GM18873 (cell line): ENCODE data around the gene UBAP1.
"Not testable (repeated sequence)": the region's sequence is repeated elsewhere in the genome, so short reads cannot be mapped to it uniquely, and the experiment has no call there.

Experiments
- ATAC-seq: cut with Tn5 transposase; IDR thresholded peaks from one replicate; pipeline ENCODE4 v1.9.1; 2021; ENCODE audit warnings: mild to moderate bottlenecking, moderate library complexity, moderate number of reproducible peaks; ENCODE audit not compliant: unreplicated experiment, low FRiP score

The UBAP1 gene

DNA sequence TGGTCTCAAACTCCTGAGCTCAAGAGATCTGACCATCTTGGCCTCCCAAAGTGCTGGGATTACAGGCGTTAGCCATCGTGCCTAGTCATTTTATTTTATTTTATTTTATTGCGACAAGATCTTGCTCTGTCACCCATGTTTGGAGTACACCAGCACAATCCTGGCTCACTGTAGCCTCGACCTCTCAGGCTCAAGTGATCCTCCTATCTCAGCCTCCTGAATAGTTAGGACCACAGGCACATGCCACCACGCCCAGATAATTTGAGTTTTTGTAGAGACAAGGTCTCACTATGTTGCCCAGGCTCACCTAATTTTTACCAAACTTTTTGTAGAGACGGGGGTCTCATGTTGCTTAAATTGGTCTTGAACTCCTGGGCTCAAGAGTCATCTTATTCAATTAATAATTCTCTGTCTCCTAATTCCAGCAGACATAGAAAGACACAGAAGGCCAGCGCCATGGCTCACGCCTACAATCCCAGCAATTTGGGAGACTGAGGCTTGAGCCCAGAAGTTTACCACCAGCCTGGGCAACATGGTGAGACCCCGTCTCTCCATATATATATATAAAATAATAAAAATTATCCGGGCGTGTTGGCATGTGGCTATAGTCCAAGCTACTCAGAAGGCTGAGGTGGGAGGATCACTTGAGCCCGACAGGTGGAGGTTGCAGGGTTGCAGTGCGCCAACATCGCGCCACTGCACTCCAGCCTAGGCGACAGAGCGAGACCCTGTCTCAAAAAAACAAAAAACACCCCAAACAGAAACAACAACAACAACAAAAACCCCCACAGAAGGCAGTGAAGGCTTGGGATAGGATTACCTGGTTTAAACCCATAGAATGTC lies 1.0 kb upstream of the UBAP1 start:
- ATAC-seq = no peak

- ATAC-seq = no peak
These were observed 632 bp downstream of the UBAP1 start for GRCh38 chr9:34179213-34180136.

DNA sequence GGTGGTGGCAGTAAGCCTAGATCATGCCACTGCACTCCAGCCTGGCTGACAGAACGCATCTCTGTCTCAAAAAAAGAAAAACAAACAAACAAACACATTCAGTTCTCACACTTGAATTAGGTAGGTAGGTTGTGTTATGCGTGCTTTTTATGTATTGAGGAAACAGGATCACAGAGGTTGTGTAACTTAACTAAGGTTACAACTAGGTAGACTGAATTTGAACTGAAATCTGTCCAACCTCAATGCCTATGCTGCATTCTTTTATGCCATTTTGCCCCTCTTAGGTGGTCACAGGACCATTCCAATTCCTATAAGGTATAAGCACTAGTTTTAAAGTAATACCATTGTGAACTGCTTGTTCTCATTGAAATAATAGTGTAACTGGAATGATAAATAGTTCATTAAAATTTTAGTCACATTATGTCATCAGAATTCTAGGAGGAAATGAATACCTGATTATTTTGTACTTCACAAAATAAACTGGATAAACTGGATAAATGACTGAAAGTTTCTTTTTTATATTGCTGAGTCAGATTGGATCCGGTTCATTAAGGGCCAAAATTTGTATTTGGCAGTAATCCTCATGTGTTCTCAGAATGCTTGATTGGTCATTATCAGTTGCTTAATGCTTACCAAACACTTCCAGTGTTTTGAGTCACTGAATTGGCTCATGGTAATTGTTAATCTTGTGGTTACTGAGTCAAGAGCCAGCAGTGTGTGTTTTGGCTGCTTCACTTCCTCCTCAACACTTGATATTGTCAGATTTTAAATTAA lies 7.1 kb downstream of the UBAP1 start:
- no peak for ATAC-seq

DNA sequence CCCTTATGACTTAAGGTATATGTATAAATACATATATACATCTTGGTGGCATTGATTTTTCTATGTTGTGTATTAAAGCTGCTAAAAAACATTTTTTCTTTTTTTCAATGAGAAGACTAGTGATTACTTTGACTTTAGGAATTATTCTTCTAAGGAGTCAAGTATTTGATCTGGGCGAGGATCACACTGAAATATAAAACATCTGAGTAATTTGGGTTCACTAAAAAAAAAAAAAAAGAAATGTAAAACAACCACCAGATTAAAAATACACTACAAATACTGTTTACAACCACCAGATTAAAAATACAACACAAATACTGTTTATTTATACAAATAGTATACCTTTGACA lies 9.0 kb downstream of the UBAP1 start:
- ATAC-seq = no peak

DNA sequence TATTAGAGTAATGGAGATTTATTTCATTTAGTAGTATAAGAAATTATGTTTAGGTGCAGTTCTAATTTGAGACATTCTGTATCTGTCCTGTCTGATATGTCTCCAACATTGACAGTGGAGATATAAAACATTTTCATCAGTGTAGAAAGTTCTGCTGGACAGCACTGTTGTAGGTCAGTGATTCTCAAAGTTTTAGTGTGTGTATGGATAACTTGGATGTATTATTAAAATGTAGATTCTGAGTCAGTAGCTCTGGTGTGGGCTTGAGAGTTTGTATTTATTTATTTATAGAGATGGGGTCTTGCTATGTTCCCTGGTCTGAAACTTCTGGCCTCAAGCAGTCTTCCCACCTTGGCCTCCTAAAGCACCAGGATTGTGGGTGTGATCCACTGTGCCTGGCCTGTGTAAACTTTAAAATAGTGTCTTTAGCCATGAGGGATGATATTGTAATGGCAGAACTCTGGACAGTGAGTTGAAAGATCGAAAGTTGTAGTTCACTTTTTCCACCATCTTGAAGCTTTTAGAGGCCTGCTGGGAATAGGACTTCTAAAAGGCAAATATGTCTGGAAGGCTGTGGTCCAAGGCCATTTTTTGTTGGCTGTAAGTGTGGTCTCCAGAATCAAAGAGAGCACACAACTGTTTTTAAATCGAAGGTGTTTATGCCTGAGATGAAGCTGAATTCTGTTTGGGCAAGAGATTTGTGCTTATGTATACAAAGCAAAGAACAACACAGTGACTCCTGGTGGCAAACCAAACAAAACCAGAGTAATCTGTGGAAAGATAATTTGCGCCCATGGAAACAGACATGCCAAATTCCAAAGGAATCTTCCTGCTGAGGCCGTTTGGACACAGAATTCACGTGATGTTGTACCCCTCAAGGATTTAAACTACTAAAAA lies 12.4 kb downstream of the UBAP1 start:
- ATAC-seq = no peak

DNA sequence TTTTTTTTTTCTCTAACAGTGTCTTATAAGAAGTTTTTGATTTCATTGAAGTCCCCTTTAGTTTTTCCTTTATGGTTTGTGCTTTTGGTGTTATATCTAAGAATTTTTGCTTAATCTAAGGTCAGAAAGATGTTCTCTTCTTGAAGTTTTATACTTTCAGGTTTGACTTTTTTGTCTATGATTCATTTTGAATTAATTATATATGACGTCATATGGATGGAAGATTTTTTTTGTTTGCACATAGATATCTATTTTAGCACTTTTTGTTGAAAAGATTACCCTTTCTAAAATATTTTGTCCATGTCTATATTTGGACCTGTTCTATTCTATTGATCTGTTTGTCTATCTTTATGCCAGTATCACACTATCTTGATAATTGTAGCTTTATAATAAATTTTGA lies 16.3 kb downstream of the UBAP1 start:
- no peak for ATAC-seq

DNA sequence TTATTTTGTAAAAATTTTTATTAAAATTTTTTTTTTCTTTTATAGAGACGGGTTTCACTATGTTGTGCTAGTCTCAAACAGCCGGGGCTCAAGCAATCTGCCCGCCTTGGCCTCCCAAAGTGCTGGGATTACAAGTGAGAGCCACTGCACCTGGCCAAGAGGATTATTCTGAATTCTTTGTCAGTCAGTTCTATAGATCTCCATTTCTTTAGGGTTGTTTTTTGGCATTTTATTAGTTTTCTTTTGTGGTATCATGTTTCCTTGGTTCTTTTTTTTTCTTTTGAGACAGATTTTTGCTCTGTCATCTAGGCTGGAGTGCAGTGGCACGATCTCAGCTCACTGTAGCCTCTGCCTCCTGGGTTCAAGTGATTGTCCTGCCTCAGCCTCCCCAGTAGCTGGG lies 18.4 kb downstream of the UBAP1 start:
- ATAC-seq = not testable (repeated sequence)

DNA sequence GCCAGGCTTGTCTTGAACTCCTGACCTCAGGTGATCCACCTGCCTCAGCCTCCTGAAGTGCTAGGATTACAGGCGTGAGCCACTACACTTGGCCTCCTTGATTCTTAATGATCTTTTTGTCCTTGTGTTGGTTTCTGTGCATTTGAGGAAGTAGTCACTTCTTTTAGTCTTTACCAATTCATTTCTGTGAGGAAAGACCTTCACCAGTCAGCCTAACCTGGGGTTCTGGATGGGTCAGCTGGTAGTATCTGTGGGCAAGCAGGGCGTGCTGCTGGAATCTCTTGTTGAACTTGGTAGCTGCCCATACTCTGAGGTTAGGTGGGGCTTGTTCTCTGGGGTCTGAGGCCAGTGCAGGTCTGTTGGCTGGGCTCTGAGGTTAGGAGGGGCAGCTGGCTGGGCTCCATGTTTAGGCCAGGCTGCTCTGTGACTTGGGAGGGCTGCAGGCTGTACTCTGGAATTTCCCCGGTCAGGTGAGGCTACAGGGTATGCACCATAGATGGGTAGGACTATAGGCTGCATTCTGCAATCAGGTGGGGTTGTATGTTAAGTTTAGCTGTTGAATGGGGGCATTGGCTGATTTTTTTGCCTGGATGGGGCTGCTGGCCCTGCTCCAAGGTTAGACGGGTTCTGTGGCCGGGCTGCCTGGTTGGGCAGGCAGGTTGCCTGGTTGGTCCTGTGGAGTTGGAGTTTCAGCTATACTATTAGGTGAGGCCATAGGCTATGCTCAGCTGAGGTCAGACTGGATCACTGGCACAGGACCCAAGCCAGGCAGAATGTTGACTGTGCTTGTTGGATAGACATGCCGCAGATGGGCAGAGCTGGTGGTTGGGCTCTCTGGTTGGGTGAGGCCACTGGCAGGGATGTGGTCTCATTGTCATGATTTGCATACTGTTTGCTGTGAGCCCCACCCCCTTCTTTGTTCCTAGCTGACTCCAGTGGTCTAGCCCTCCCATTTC lies 19.2 kb downstream of the UBAP1 start:
- ATAC-seq = no peak

GRCh38 chr9:34200092-34200491 lies 21.2 kb downstream of the UBAP1 start:
- no peak for ATAC-seq

DNA sequence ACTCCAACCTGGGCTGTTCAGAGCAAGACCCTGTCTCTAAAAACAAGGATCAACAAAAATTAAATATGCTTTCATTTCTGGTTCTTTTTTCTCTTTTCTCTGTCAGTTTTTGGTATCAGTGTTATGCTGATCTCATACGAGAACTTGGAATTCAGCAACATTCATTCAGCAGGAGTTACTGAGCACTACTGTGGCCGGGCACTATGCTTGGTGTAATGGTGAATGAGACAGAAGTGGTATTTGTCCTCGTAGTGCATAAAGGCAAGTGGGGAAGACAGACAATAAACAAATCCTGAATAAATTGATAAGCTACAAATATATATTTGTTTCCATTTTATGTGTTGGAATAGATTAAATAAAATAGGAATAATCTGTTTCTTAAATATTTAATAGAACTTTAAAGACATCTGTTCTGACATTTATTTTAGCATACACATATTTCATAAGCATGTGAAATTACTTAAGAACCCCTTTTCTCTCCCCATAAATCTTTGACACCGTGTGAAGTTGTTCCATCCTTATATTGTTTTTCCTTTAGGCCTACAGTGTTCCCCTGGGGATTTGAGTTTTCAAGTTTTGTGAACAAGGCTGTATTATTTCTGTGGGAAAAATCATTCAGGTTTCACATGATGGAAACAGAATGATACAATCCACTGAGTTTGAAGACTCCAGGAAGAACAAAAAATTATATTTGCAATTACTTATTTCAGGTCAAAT lies 24.6 kb downstream of the UBAP1 start:
- ATAC-seq = no peak

DNA sequence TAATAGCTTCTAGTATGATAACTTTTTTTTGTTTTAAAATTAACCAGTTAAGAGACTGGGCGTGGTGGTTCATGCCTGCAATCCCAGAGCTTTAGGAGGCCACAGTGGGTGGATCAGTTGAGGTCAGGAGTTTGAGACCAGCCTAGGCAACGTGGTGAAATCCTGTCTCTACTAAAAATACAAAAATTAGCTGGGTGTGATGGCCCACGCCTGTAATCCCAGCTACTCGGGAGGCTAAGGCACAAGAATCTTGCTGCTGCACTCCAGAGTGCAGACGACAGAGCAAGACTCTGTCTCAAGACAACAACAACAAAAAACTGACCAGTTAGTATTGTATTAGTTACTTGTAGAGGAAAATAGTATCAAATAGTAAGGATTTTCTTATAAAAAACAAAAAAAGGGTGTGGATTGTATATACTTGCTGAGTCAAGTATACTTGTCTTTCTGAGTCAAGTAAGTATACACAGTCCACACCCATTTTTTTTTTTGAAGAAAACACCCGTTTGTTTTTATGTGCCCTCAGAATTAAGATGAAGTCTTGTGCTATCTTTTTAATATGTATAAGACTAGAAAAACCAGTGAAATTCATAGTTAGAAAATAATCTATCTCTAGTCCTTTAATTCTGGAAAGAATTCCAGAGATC lies 25.3 kb downstream of the UBAP1 start:
- no peak for ATAC-seq

DNA sequence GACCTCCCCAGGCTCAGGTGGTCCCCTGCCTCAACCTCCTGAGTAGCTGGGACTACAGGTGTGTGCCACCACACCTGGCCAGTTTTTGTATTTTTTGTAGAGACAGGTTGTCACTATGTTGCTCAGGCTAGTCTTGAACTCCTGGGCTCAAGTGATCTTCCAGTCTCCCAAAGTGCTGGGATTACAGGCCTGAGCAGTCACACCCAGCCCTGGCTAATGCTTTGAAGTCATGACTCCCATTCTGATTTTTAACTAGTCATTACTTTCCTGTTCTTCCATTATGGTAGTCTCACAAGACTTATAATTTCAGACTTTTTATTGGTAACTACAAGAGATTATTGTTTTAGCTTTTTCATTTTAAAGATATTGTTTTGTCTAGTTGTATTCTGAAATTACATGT lies 26.3 kb downstream of the UBAP1 start:
- ATAC-seq = no peak

DNA sequence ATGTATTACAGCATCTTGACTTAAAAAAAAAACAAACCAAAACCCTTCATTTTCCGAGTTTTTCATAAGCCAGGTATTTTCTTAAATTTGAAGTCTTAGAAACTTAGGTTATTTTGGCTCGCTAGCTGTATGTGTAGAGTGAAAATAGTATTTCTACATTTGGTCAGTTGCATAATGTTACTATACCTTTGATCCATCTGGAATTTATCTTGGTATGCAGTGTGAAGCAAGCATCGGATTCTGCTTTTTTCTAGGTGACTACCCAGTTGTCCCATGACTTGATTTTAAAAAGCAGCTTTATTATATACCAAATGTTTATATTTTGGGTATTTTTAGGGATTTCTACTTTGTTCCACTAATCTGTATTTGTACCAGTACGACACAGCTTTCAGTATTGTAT lies 27.7 kb downstream of the UBAP1 start:
- no peak for ATAC-seq

GRCh38 chr9:34211395-34211794 lies 32.6 kb downstream of the UBAP1 start:
- no peak for ATAC-seq

DNA sequence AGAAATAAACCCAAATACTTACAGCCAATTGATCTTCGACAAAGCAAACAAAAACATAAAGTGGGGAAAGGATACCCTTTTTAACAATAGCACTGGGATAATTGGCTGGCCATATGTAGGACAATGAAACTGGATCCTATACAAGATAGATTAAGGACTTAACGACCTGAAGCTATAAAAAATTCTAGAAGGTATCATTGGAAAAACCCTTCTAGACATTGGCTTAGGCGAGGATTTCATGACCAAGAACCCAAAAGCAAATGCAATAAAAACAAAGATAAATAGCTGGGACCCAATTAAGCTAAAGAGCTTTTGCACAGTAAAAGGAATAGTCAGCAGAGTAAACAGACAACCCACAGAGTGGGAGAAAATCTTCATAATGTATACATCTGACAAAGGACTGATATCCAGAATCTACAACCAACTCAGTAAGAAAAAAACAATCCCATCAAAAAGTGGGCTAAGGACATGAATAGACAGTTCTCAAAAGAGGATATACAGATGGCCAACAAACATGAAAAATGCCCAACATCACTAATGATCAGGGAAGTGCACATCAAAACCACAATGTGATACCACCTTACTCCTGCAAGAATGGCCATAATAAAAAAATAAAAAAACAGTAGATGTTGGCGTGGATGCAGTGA lies 35.6 kb downstream of the UBAP1 start:
- not testable (repeated sequence) for ATAC-seq

GRCh38 chr9:34216325-34216724 lies 37.5 kb downstream of the UBAP1 start:
- no peak for ATAC-seq

- ATAC-seq = not testable (repeated sequence)
These were observed 38.2 kb downstream of the UBAP1 start for GRCh38 chr9:34217015-34217414.
